HCT116 (cell line): ENCODE measurements around the gene TWF2. TPM values are rescaled to one million over a fixed set of nuclear protein-coding genes. Genes with fewer than 3 reads are reported as not detected.

ENCODE experiments used
- ATAC-seq: fragments of 200-7000 bp; cut with Tn5 transposase; 2 replicates; pipeline ENCODE4 v1.9.1; 2020; ENCODE audit warnings: mild to moderate bottlenecking, moderate library complexity
- BruUV-seq: library from RNA; stranded (reverse); fragments of 400-500 nt; replicated peaks from 2 replicates; lab custom pipeline; 2021; lab: Mats Ljungman, UMichigan
- CTCF ChIA-PET: fragments of 300-600 bp; sonication (Branson Sonifier 250); formaldehyde crosslinking; loops from one replicate; lab custom pipeline; 2021; ENCODE audit warnings: antibody characterized with exemption; lab: Charles Lee
- POLR2A ChIA-PET: fragments of 300-600, 350-600 bp; sonication (Branson Sonifier 250); formaldehyde crosslinking; loops from one replicate; lab custom pipeline; 2021; ENCODE audit warnings: antibody characterized with exemption; lab: Charles Lee
- RAD21 ChIA-PET, 2 experiments: fragments of 300-600 bp; sonication (Branson Sonifier 250); formaldehyde crosslinking; loops; one replicate each; lab custom pipeline; 2023; ENCODE audit warnings: low total read pairs in 2 of 2; ENCODE audit not compliant: uncharacterized antibody in 2 of 2, unreplicated experiment in 2 of 2, low non-redundant PET in 1 of 2; lab: Charles Lee
- DNase-seq: peaks from one replicate; pipeline ENCODE4 v3.0.0-alpha.2; 2010; ENCODE audit warnings: low read depth, low spot score
- H2AFZ ChIP-seq: fragments of 200-600 bp; shearing (Covaris generic), sonication (generic); 2 replicates; pipeline ENCODE4 v1.6.1; 2017; ENCODE audit warnings: low read depth, mixed run types, mixed read lengths, antibody characterized with exemption, low read length; ENCODE audit not compliant: poor library complexity, severe bottlenecking
- H3K27ac ChIP-seq: 2 replicates; pipeline ENCODE4 v1.5.1; 2012; ENCODE audit warnings: low read depth, low read length
- H3K27me3 ChIP-seq: fragments of 200-600 bp; sonication (generic); 2 replicates; pipeline ENCODE4 v1.6.1; 2016; ENCODE audit warnings: mixed run types, low read length, mixed read lengths; ENCODE audit not compliant: insufficient read depth
- H3K36me3 ChIP-seq, 2 experiments: fragments of 200-500 bp in 1 of 2; fragments of 200-600 bp in 1 of 2; sonication (Bioruptor generic) in 1 of 2; sonication (generic) in 1 of 2; 2 replicates each; pipeline versions ENCODE4 v1.5.1 to v1.6.1; 2014 to 2016; ENCODE audit warnings: low read length in 2 of 2, inconsistent platforms in 1 of 2, mixed read lengths in 1 of 2, mixed run types in 1 of 2; ENCODE audit not compliant: insufficient read depth in 2 of 2, control insufficient read depth in 1 of 2
- H3K4me1 ChIP-seq, 2 experiments: fragments of 200-600 bp in 1 of 2; sonication (generic) in 1 of 2; 2 replicates each; pipeline versions ENCODE4 v1.5.1 to v1.6.1; 2012 to 2017; ENCODE audit warnings: low read length in 2 of 2, inconsistent platforms in 1 of 2, mild to moderate bottlenecking in 1 of 2, mixed read lengths in 1 of 2, mixed run types in 1 of 2, moderate library complexity in 1 of 2; ENCODE audit not compliant: insufficient read depth in 2 of 2, control insufficient read depth in 1 of 2
- H3K4me2 ChIP-seq: fragments of 200-600 bp; sonication (generic); 2 replicates; pipeline ENCODE4 v1.6.1; 2017; ENCODE audit warnings: mixed run types, low read length, mixed read lengths
- H3K4me3 ChIP-seq, 2 experiments: fragments of 200-600 bp in 1 of 2; sonication (generic) in 1 of 2; replicated peaks in 1 of 2; 2 replicates each; pipeline ENCODE4 v1.5.1; 2011 to 2016; ENCODE audit warnings: low read length in 2 of 2, control low read depth in 1 of 2, low read depth in 1 of 2, mild to moderate bottlenecking in 1 of 2, mixed read lengths in 1 of 2, mixed run types in 1 of 2
- H3K79me2 ChIP-seq: fragments of 200-600 bp; sonication (generic); 2 replicates; pipeline ENCODE4 v1.6.1; 2017; ENCODE audit warnings: mild to moderate bottlenecking, mixed run types, low read length, moderate library complexity, mixed read lengths; ENCODE audit not compliant: insufficient read depth
- H3K9ac ChIP-seq: fragments of 200-600 bp; sonication (generic); 2 replicates; pipeline ENCODE4 v1.6.1; 2016; ENCODE audit warnings: low read length, mixed read lengths
- H3K9me2 ChIP-seq: fragments of 200-600 bp; sonication (generic), shearing (Covaris generic); 2 replicates; pipeline ENCODE4 v1.6.1; 2017; ENCODE audit warnings: mixed run types, mild to moderate bottlenecking, moderate library complexity; ENCODE audit not compliant: insufficient read depth
- H3K9me3 ChIP-seq, 2 experiments: fragments of 200-500 bp in 1 of 2; fragments of 200-600 bp in 1 of 2; sonication (Bioruptor generic) in 1 of 2; sonication (generic) in 1 of 2; 2 replicates each; pipeline ENCODE4 v1.6.1; 2014 to 2017; ENCODE audit warnings: low read length in 2 of 2, mixed read lengths in 2 of 2, inconsistent platforms in 1 of 2, low read depth in 1 of 2, mild to moderate bottlenecking in 1 of 2, mixed run types in 1 of 2, moderate library complexity in 1 of 2; ENCODE audit not compliant: control insufficient read depth in 1 of 2, insufficient read depth in 1 of 2
- H4K20me1 ChIP-seq: fragments of 200-600 bp; sonication (generic), shearing (Covaris generic); 2 replicates; pipeline ENCODE4 v1.6.1; 2017; ENCODE audit warnings: mixed run types, mild to moderate bottlenecking, moderate library complexity; ENCODE audit not compliant: insufficient read depth
- CEBPB ChIP-seq: IDR thresholded peaks from 2 replicates; pipeline ENCODE4 v1.6.1; 2012; ENCODE audit warnings: low read depth
- CTCF ChIP-seq, 3 experiments: fragments of 200-600 bp in 1 of 3; sonication (generic) in 1 of 3; IDR thresholded peaks in 2 of 3; conservative IDR thresholded peaks in 1 of 3; 2 replicates each; pipeline ENCODE4 v1.5.1; 2012 to 2017; ENCODE audit warnings: low read depth in 2 of 3, low read length in 2 of 3, antibody characterized with exemption in 1 of 3, borderline replicate concordance in 1 of 3, control low read depth in 1 of 3, mild to moderate bottlenecking in 1 of 3, mixed read lengths in 1 of 3, mixed run types in 1 of 3, moderate library complexity in 1 of 3; ENCODE audit not compliant: insufficient read depth in 1 of 3
- EGR1 ChIP-seq: IDR thresholded peaks from 2 replicates; pipeline ENCODE4 v1.6.1; 2012; ENCODE audit warnings: low read depth
- MAX ChIP-seq: IDR thresholded peaks from 2 replicates; pipeline ENCODE4 v1.6.1; 2012
- POLR2A ChIP-seq: IDR thresholded peaks from 2 replicates; pipeline ENCODE4 v1.7.0; 2011; ENCODE audit warnings: borderline replicate concordance; ENCODE audit not compliant: insufficient read depth, insufficient read length; ENCODE audit errors: extremely low read depth
- TCF7L2 ChIP-seq: IDR thresholded peaks from 2 replicates; pipeline ENCODE4 v1.7.0; 2011; ENCODE audit warnings: borderline replicate concordance, inconsistent platforms; ENCODE audit not compliant: insufficient read depth, insufficient read length; ENCODE audit errors: extremely low read depth
- YY1 ChIP-seq: IDR thresholded peaks from 2 replicates; pipeline ENCODE4 v1.6.1; 2011; ENCODE audit warnings: low read length, low read depth, moderate library complexity, mild to moderate bottlenecking; ENCODE audit not compliant: insufficient replicate concordance; ENCODE audit errors: extremely low read depth
- ZBTB33 ChIP-seq: IDR thresholded peaks from 2 replicates; pipeline ENCODE4 v1.6.1; 2011; ENCODE audit warnings: mild to moderate bottlenecking, low read length, moderate library complexity; ENCODE audit not compliant: insufficient replicate concordance; ENCODE audit errors: extremely low read depth
- intact Hi-C: fragments of 100-400 bp; cut with micrococcal nuclease; formaldehyde crosslinking; loops from 2 replicates; pipeline ENCODE4 v1.10.0; 2022
- total RNA-seq: library from RNA; stranded (reverse); gene quantifications from one replicate; pipeline ENCODE4 v1.2.1, GENCODE V29; 2021; ENCODE audit not compliant: unreplicated experiment

TWF2 gene
- total RNA-seq, 1 experiment from 2014 or later: 100 TPM

- BruUV-seq: no TSS peak
- H2AFZ ChIP-seq: no peak overlapping the region
- intact Hi-C loops: no loop called here
- peaks cover 63 to 73% of the 10 kb centered on the region in 2 experiments for H3K36me3 ChIP-seq
- H3K4me3 ChIP-seq: no peak overlapping the region
- H3K79me2 ChIP-seq: peaks cover 19% of the 10 kb centered on the region
- RAD21 ChIA-PET: no interaction called here
- CTCF ChIA-PET: no interaction called here
- no peaks in the 10 kb centered on the region for H3K9me3 ChIP-seq
- no peaks in the 10 kb centered on the region for H4K20me1 ChIP-seq
- H3K27me3 ChIP-seq: no peaks in the 10 kb centered on the region
- ATAC-seq (no peak), DNase-seq (no peak)
- POLR2A ChIA-PET: interaction anchor here (2.4 kb wide), 1 partner anchor 13 kb away, joined by 7 read pairs; no protein-coding TSS in a partner anchor
- H3K4me1 ChIP-seq: peaks cover 0 to 8% of the 10 kb centered on the region in 2 experiments; a peak in 2 of 4 replicates
- TF ChIP-seq MAX: no peak
- no peak for TF ChIP-seq CEBPB
- no peak for TF ChIP-seq POLR2A
- no peak for TF ChIP-seq YY1
- no peak for TF ChIP-seq TCF7L2
- no peak for TF ChIP-seq ZBTB33
- no peak for TF ChIP-seq CTCF (IDR thresholded peaks at IDR 0.05 in 2 of 3, conservative IDR thresholded peaks at IDR 0.05 in 1 of 3; ENCODE audit: borderline replicate concordance in 1 of 3, insufficient read depth in 1 of 3, low read depth in 2 of 3, low read length in 2 of 3)
- TF ChIP-seq EGR1: no peak
- H3K9ac ChIP-seq: no peak overlapping the region
- no peaks in the 10 kb centered on the region for H3K9me2 ChIP-seq
- H3K27ac ChIP-seq: no peak overlapping the region
- no peak overlapping the region for H3K4me2 ChIP-seq
Measured at GRCh38 chr3:52203701-52204100, 35.3 kb downstream of the TWF2 start.
